Natural killer cell (primary cell): Measurements from ENCODE around the gene TBC1D23. TPM values are rescaled to one million over a fixed set of nuclear protein-coding genes. Genes with fewer than 3 reads are reported as not detected.

ENCODE experiments used
- ATAC-seq, 3 donors: fragments of 150-1000 bp in 2 of 3; fragments of 200-7000 bp in 1 of 3; cut with Tn5 transposase; 1 replicate in 1 of 3; 2 replicates in 2 of 3; pipeline ENCODE4 v1.10.0; 2021; ENCODE audit warnings: mild to moderate bottlenecking in 2 of 3, moderate library complexity in 2 of 3
- DNase-seq, 2 donors: peaks; one replicate each; pipeline versions ENCODE4 v3.0.0 to v3.0.0-alpha.2; 2013 to 2021; ENCODE audit warnings: mixed read lengths in 1 of 2
- H3K27ac ChIP-seq: one replicate; pipeline ENCODE4 v1.5.1; 2013; ENCODE audit warnings: mild to moderate bottlenecking, low read length
- H3K27me3 ChIP-seq: one replicate; pipeline ENCODE4 v1.6.1; 2013; ENCODE audit warnings: low read length; ENCODE audit not compliant: control insufficient read depth, insufficient read depth
- H3K36me3 ChIP-seq: one replicate; pipeline ENCODE4 v1.6.1; 2013; ENCODE audit warnings: low read length; ENCODE audit not compliant: control insufficient read depth, insufficient read depth
- H3K4me1 ChIP-seq: one replicate; pipeline ENCODE4 v1.6.1; 2013; ENCODE audit warnings: low read length; ENCODE audit not compliant: control insufficient read depth, insufficient read depth
- H3K4me3 ChIP-seq: one replicate; pipeline ENCODE4 v1.5.1; 2013; ENCODE audit warnings: low read length
- H3K9me3 ChIP-seq: one replicate; pipeline ENCODE4 v1.6.1; 2013; ENCODE audit warnings: low read length; ENCODE audit not compliant: control insufficient read depth, insufficient read depth
- H3K27ac Mint-ChIP-seq, 2 donors: one replicate each; pipeline ENCODE4 v1.8.0; 2022; ENCODE audit warnings: mild to moderate bottlenecking in 2 of 2, mixed read lengths in 2 of 2, moderate library complexity in 1 of 2
- H3K27me3 Mint-ChIP-seq, 2 donors: one replicate each; pipeline ENCODE4 v1.8.0; 2022; ENCODE audit warnings: low read depth in 2 of 2, mixed read lengths in 2 of 2
- H3K36me3 Mint-ChIP-seq: one replicate; pipeline ENCODE4 v1.8.0; 2022; ENCODE audit warnings: mixed read lengths
- H3K4me1 Mint-ChIP-seq, 2 donors: one replicate each; pipeline ENCODE4 v1.8.0; 2022; ENCODE audit warnings: mixed read lengths in 2 of 2
- H3K4me3 Mint-ChIP-seq: one replicate; pipeline ENCODE4 v1.8.0; 2022; ENCODE audit warnings: mild to moderate bottlenecking, moderate library complexity, mixed read lengths
- H3K9me3 Mint-ChIP-seq, 2 donors: one replicate each; pipeline ENCODE4 v1.8.0; 2022; ENCODE audit warnings: mixed read lengths in 2 of 2
- CTCF ChIP-seq: fragments of 200-600 bp; IDR thresholded peaks from one replicate; pipeline ENCODE4 v1.8.0; 2022; ENCODE audit warnings: antibody characterized with exemption
- WGBS: methylation state at CpG from one replicate; pipeline ENCODE4 v1.1.7; 2013; ENCODE audit warnings: missing lambda C conversion rate; ENCODE audit not compliant: insufficient coverage; 5-methylcytosine and 5-hydroxymethylcytosine counted together
- intact Hi-C: fragments of 100-400 bp; cut with micrococcal nuclease; formaldehyde crosslinking; loops from one replicate; pipeline ENCODE4 v1.14.2; 2022
- total RNA-seq, 4 donors: library from RNA; stranded (reverse); fragments of 120-200 nt in 1 of 4; gene quantifications; one replicate each; pipeline versions ENCODE4 v1.2.3 to v1.2.4, GENCODE V29; 2013 to 2022

The TBC1D23 gene
- total RNA-seq, 3 donors from 2014 or later (not counting 1 experiment from before 2014, with no cell fraction given), result 38.8 to 50.3 (median 45.4) TPM

- Mint-ChIP-seq H3K9me3 (no peaks in the 10 kb centered on the region), H3K4me3 (no peak overlapping the region), H3K27me3 (no peaks in the 10 kb centered on the region), H3K4me1 (peaks cover 11 to 19% of the 10 kb centered on the region in 2 donors), H3K36me3 (no peaks in the 10 kb centered on the region), H3K27ac (peak overlapping the region in 1 of 2 donors; percentile 9)
- no peaks in the 10 kb centered on the region for H3K9me3 ChIP-seq
- DNase-seq (no peak), ATAC-seq (no peak)
- H3K4me1 ChIP-seq, result no peaks in the 10 kb centered on the region
- no peak overlapping the region for H3K27ac ChIP-seq
- peaks cover 15% of the 10 kb centered on the region for H3K36me3 ChIP-seq
- H3K4me3 ChIP-seq, result no peak overlapping the region
- no peaks in the 10 kb centered on the region for H3K27me3 ChIP-seq
- no peak for TF ChIP-seq CTCF
- 88% methylated on average over 1 of the region's 2 CpGs for WGBS
- intact Hi-C loops, result no loop called here
Observed at GRCh38 chr3:100278910-100279309, 18.1 kb downstream of the TBC1D23 start.

GRCh38 chr3:100288288-100288894, 27.6 kb downstream of the TBC1D23 start:
- peaks cover 36% of the 10 kb centered on the region for H3K36me3 ChIP-seq
- Mint-ChIP-seq H3K4me3 (no peak overlapping the region), H3K36me3 (no peaks in the 10 kb centered on the region), H3K27ac (no peak overlapping the region), H3K9me3 (no peaks in the 10 kb centered on the region), H3K4me1 (no peaks in the 10 kb centered on the region), H3K27me3 (no peaks in the 10 kb centered on the region)
- no peak for TF ChIP-seq CTCF
- H3K27me3 ChIP-seq, result no peaks in the 10 kb centered on the region
- no peak overlapping the region for H3K27ac ChIP-seq
- H3K9me3 ChIP-seq, result no peaks in the 10 kb centered on the region
- no peak for ATAC-seq
- no peaks in the 10 kb centered on the region for H3K4me1 ChIP-seq
- no peak for DNase-seq
- H3K4me3 ChIP-seq, result no peak overlapping the region
- intact Hi-C loops, result no loop called here

GRCh38 chr3:100289339-100289738, 28.5 kb downstream of the TBC1D23 start:
- no peak overlapping the region for H3K4me3 ChIP-seq
- no peaks in the 10 kb centered on the region for H3K36me3 Mint-ChIP-seq
- no peaks in the 10 kb centered on the region for H3K4me1 Mint-ChIP-seq
- 17% methylated on average over 2 of the region's 2 CpGs for WGBS
- peaks cover 34% of the 10 kb centered on the region for H3K36me3 ChIP-seq
- TF ChIP-seq CTCF, result no peak
- H3K27me3 Mint-ChIP-seq, result no peaks in the 10 kb centered on the region
- peak overlapping the region in 1 of 2 donors; percentile 31 for H3K27ac Mint-ChIP-seq
- intact Hi-C loops, result no loop called here
- H3K9me3 ChIP-seq, result no peaks in the 10 kb centered on the region
- no peak for DNase-seq
- no peaks in the 10 kb centered on the region for H3K9me3 Mint-ChIP-seq
- no peak for ATAC-seq
- H3K27ac ChIP-seq, result no peak overlapping the region
- H3K4me1 ChIP-seq, result no peaks in the 10 kb centered on the region
- H3K27me3 ChIP-seq, result no peaks in the 10 kb centered on the region
- H3K4me3 Mint-ChIP-seq, result no peak overlapping the region

GRCh38 chr3:100295089-100295488, 34.3 kb downstream of the TBC1D23 start:
- Histone ChIP-seq H3K36me3 (peaks cover 52% of the 10 kb centered on the region), H3K4me1 (no peaks in the 10 kb centered on the region), H3K27me3 (no peaks in the 10 kb centered on the region), H3K9me3 (no peaks in the 10 kb centered on the region), H3K27ac (no peak overlapping the region), H3K4me3 (no peak overlapping the region)
- Mint-ChIP-seq H3K36me3 (peaks cover 6% of the 10 kb centered on the region), H3K9me3 (no peaks in the 10 kb centered on the region), H3K4me3 (no peak overlapping the region), H3K27ac (no peak overlapping the region), H3K4me1 (no peaks in the 10 kb centered on the region), H3K27me3 (no peaks in the 10 kb centered on the region)
- DNase-seq (no peak), ATAC-seq (no peak)
- TF ChIP-seq CTCF, result no peak
- WGBS, result 100% methylated on average over 1 of the region's 1 CpG
- intact Hi-C loops, result no loop called here
